HG03378 (cell line): ENCODE measurements around the gene MAN1B1.

Experiments
- ATAC-seq: cut with Tn5 transposase; IDR thresholded peaks from one replicate; pipeline ENCODE4 v1.9.1; 2021; ENCODE audit warnings: mild to moderate bottlenecking, moderate library complexity; ENCODE audit not compliant: unreplicated experiment

The MAN1B1 gene

DNA sequence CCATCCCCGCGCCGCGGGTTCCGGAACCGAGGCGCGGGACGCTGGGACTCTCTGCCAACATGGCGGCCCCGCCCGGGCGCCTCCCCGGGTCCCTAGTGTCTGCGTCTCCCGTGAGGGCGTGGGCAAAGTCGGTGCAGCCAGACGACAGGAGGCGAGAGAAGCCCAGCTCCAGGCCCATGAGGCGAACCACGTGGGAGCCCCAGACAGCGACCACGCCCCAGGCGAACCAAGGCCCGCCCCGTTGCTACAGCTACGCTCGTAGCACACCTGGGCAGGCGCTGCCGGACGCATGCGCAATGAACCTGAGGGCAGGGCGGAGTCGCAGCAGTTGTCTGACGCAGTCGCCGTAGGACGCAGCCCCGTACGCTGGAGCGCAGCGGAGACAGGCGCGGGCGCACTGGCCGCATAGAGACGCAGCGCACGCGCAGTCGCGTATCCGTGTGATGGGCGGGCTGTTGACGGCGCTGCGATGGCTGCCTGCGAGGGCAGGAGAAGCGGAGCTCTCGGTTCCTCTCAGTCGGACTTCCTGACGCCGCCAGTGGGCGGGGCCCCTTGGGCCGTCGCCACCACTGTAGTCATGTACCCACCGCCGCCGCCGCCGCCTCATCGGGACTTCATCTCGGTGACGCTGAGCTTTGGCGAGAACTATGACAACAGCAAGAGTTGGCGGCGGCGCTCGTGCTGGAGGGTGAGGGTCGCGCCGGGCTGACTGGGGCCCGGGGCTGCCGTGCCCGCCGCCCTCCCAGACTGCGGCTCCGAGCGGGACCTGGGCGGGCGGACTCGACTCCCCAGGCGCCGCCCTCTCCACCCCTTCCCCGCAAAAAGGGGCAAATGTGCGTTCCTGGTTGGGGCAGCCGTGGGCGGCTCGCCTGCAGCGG lies at the start of gene MAN1B1:
TSS of gene MAN1B1 (plus strand) at position 455 of the 878 bp plus-strand sequence. CDS start at position 470, 15 bp downstream.
- ATAC-seq = peak; percentile 85

DNA sequence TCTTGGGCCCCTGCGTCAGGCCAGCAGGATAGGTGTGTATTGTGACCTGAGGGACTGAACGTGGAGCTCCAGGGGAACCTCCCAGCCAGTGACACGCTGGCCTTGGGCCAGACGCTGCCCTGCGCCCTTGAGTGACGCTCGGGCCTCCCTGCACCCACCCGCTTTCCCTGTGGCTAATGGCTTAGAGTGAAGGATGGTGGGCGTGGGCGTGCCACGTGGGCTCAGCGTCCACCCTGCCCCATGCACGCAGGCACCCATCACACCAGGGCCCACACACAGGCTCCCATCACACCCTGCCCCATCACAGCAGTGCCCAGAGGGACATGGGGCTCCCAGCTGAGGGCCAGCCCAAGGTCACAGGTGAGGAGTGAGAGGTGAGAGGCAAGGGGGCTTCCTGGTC lies 49.8 kb upstream of the MAN1B1 start:
- ATAC-seq = no peak

DNA sequence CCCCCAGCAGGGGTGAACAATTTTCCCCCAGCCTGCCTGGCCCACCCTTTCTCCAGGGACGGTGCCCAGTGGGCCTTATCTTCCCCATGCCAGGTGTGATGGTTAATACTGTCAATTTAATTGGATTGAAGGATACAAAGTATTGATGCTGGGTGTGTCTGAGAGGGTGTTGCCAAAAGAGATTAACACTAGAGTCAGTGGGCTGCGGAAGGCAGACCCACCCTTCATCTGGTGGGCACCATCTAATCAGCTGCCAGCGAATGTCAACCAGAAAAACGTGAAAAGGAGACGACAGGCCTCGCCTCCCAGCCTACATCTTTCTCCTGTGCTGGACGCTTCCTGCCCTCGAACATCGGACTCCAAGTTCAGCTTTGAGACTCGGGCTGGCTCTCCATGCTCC lies 49.3 kb upstream of the MAN1B1 start:
- ATAC-seq = no peak

- no peak for ATAC-seq
These were observed 47.9 kb upstream of the MAN1B1 start for GRCh38 chr9:137038916-137039315.

DNA sequence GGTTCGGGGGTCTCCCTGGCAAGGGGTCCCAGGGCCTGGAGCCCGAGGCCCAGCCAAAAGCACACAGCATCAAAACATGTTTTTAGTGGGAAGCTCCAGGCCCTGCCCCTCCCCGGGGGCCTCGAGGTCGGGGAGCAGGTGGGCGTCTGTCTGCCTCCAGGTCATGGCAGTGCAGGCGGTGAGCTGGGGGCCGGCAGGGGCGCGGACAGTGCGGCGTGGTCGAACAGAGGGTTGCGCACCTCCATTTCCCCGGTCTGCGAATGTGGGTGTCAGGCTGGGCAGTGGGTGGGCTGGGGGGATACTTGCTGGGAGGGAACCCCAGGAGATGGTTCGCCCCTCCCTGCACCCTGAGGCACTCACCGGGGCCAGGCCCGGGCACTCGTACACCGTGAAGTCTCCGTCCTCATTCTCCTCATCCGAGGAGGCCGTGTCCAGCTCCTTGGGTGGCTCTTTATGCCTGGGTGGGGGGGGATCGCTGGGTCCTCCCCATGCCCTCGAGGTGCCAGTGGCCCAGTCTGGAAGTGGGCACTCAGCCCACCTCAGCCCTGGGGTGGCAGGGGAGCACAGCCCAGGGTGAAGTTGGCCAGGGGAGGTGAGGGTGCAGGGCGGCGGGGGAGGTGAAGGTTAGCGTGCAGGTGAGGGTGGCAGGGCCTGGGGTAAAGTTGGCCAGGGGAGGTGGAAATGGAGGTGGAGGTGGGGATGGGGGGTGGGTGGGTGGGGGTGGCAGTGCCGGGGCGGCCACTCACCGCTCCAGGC lies 47.0 kb upstream of the MAN1B1 start:
- ATAC-seq = no peak

- no peak for ATAC-seq
These were observed 46.2 kb upstream of the MAN1B1 start for GRCh38 chr9:137040568-137040967.

GRCh38 chr9:137041124-137041523 lies 45.7 kb upstream of the MAN1B1 start:
- no peak for ATAC-seq

- ATAC-seq = no peak
These were observed 43.7 kb upstream of the MAN1B1 start for GRCh38 chr9:137042751-137043727.

DNA sequence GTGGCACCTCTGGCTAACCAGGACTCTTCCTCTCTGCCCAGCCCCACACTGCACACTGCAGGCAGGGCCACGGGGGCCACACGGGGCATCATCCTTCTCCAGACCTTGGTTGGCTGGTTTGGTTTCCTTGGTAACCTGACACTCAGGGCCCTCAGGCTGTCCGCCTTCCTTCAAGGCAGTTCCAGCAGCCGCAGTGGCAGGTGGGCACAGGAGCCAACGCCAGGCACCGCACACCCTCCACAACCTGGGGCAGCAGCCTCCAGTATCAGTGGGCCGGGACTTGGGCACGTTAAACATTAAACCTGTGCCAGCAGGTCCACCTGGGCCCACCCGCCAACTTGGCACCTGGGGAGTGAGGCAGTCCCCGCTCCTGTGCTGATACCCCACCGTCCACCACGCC lies 42.7 kb upstream of the MAN1B1 start:
- no peak for ATAC-seq

DNA sequence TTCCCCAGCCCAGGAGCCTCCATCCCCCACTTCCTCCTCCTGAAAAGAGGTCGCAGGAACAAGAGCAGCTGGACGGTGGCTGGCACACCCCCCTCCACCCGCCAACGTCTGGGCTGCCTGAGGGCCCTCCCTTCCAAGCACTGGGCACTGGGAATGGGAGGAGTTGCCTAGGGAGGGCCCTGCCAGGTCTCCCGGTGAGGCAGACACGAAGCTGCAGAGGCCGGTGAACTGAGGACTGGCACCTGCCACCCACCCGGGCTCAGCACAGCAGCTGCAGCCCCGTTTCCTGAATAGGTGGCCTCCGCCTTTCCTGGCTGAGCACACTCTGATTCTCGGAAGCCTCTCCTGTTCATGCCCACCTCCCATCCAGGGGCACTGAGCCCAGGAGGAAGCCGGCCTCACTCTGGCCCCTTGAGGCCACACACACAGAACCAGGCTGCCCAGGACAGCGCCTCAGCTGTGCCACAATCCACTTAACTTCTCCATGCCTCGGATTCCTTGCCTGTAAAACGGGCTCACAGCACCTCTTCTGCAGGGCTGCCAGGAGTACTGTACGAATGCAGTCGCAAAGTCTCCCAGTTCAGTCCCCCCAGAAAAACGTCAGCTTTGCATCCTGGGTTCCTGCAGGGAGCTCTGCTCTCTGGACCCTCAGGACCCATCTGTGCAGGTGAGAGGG lies 42.1 kb upstream of the MAN1B1 start:
- ATAC-seq = no peak

DNA sequence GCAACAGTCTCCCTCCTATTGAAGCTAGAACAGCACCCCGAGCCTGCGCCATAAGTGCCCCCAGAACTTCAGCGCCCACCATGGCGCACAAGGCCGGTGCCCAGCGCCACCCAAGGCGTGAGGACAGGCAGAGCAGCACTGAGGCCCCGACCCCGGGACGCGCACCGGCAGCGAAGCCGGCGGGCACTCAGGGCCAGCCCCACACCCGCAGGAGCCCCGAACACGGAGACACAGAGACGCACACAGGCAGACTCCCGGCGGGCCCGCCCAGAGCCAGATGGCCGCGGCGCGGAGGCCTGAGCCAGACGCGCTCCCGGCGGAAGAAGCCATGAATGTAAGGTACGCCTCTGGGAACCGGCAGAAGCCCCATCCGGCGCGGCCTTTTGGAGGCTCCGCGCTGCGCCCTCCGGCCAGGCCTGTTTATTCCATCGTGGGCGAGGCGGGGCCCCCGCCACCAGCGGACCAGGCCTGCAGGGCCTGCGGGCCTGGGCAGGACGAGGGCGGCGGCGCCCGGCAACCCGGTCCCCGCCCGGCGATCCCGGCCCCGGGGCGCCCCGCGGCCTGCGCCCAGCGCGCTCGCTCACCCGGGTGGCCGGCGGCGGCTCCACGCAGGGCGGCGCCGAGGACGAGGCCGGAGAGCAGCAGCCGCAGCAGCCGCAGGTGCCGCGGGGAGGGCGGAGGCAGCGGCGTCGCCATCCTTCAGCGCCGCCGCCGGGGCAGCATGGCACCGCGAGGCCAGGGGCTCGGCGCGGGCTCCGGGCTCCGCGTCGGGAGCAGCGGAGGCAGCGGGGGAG lies 41.3 kb upstream of the MAN1B1 start:
- no peak for ATAC-seq

- ATAC-seq = no peak
These were observed 40.5 kb upstream of the MAN1B1 start, which contains the start of gene NPDC1 for GRCh38 chr9:137046088-137046787. TSS of gene NPDC1 (minus strand) at chr9:137046177. CDS start at chr9:137045989, 188 bp downstream.

DNA sequence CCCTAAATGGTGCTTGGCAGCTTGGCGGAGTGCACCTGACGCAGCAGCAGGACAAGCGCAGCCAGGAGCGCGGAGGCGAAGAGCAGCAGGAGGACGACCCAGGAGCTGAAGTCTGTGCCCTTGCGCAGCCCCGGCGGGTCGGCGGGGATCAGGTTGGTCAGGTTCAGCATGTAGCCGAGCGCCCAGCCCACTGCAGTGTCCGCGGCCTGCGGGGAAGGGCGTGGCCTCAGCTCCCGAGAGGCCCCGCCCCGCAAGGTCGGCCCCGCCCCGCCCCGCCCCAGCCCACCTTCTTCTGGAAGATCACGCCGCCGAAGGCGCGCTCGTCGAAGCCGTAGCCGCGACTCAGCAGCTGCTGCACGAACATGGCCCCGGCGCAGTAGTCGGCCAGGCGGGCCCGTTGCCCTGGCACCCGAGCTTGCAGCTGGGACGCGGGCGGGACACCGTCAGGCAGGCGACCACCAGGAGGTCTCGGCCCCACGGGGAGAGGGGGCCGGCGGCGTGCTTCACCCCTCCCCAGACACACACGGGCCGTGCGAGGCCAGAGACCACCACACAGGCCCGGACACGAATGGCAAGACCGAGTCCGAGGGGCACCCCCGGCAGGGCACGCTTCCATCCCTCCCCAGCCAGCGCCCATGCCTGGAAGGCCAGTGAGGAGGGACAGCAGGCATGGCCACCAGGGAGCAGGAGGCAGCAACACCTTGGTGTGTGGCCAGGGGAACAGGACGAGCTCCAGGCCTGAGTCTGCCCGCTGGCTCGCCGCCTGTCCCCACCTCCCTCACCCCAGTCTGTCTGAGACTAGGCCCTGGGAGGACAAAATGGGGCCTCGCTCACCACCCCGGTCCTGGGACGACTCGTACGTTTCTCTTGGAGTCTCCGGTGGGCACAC lies 37.9 kb upstream of the MAN1B1 start:
- ATAC-seq = no peak

DNA sequence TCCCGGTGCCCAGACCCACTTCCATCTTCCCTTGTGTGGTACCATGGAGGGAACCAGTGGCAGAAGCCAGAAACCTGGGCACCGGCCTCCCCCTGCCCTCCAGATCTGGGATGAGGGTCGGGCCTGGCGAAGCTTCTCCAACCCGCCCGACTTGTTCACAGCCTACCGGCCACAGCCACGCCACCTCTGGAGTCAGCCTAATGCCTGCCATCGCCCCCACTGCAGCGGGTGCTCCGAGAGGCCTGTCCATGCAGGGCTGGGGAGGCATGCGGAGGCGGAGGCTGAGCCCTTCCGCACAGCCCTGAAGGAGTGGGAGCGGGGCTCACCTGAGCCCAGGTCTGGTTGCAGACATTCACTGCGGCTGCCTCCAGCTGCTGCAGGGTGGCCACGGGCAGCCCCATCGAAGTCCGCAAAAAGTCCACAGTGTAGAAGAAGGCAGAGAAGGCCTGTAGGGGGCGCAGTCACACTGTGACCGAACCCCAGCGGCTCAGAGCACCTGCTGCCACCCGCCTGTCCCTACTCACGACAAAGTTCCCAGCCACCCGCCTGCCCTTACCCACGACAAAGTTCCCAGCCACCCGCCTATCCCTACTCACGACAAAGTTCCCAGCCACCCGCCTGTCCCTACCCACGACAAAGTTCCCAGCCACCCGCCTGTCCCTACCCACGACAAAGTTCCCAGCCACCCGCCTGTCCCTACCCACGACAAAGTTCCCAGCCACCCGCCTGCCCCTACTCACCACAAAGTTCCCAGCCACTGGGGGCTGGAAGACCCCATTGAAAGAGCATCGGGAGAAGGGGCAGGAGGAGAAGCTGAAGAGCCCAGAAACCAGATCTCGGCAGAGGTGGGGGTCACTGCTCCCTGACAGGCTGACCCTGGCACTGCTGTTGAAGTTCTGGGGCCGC lies 37.0 kb upstream of the MAN1B1 start:
- no peak for ATAC-seq

GRCh38 chr9:137050570-137050969 lies 36.2 kb upstream of the MAN1B1 start:
- no peak for ATAC-seq

- no peak for ATAC-seq
These were observed 35.5 kb upstream of the MAN1B1 start for GRCh38 chr9:137051145-137051724.
